Neuronal stem cell (in vitro differentiated cells): Measurements from ENCODE around the gene NDST1.

ENCODE experiments used
- DNase-seq: peaks from one replicate; pipeline ENCODE4 v3.0.0-alpha.2; 2013; ENCODE audit warnings: low spot score
- H2AFZ ChIP-seq: one replicate; pipeline ENCODE4 v1.6.1; 2013; ENCODE audit warnings: mild to moderate bottlenecking, low read length, inconsistent platforms
- H2AK5ac ChIP-seq: 2 replicates; pipeline ENCODE4 v1.6.1; 2013; ENCODE audit warnings: low read depth, mild to moderate bottlenecking, inconsistent platforms, low read length, moderate library complexity, mixed read lengths
- H2BK120ac ChIP-seq: 2 replicates; pipeline ENCODE4 v1.6.1; 2013; ENCODE audit warnings: low read depth, mild to moderate bottlenecking, inconsistent platforms, low read length, moderate library complexity, mixed read lengths
- H2BK12ac ChIP-seq: one replicate; pipeline ENCODE4 v1.6.1; 2013; ENCODE audit warnings: low read length, inconsistent platforms
- H2BK15ac ChIP-seq: 2 replicates; pipeline ENCODE4 v1.6.1; 2013; ENCODE audit warnings: mild to moderate bottlenecking, low read length, inconsistent platforms, mixed read lengths
- H2BK5ac ChIP-seq: one replicate; pipeline ENCODE4 v1.6.1; 2013; ENCODE audit warnings: inconsistent platforms, mild to moderate bottlenecking, low read length, moderate library complexity
- H3K14ac ChIP-seq: one replicate; pipeline ENCODE4 v1.6.1; 2013; ENCODE audit warnings: low read length, inconsistent platforms
- H3K18ac ChIP-seq: 2 replicates; pipeline ENCODE4 v1.6.1; 2013; ENCODE audit warnings: low read length, inconsistent platforms
- H3K23ac ChIP-seq: 2 replicates; pipeline ENCODE4 v1.6.1; 2013; ENCODE audit warnings: low read depth, mild to moderate bottlenecking, mixed read lengths, low read length, inconsistent platforms; ENCODE audit not compliant: poor library complexity
- H3K27ac ChIP-seq: replicated peaks from 3 replicates; pipeline ENCODE4 v1.5.1; 2013; ENCODE audit warnings: low read length, inconsistent platforms
- H3K27me3 ChIP-seq, 3 experiments: 2 replicates each; pipeline ENCODE4 v1.6.1; 2013; ENCODE audit warnings: low read length in 3 of 3, mild to moderate bottlenecking in 2 of 3, inconsistent platforms in 1 of 3, low read depth in 1 of 3, mixed read lengths in 1 of 3, moderate library complexity in 1 of 3; ENCODE audit not compliant: control insufficient read depth in 3 of 3, insufficient read depth in 3 of 3
- H3K36me3 ChIP-seq, 2 donors: replicated peaks in 1 of 2; 2 replicates each; pipeline ENCODE4 v1.6.1; 2013; ENCODE audit warnings: low read length in 2 of 2; ENCODE audit not compliant: control insufficient read depth in 2 of 2, insufficient read depth in 2 of 2
- H3K4ac ChIP-seq: 2 replicates; pipeline ENCODE4 v1.6.1; 2013; ENCODE audit warnings: inconsistent platforms, mild to moderate bottlenecking, low read length, moderate library complexity
- H3K4me1 ChIP-seq, 2 donors: 1 replicate in 1 of 2; 2 replicates in 1 of 2; pipeline ENCODE4 v1.6.1; 2013; ENCODE audit warnings: low read length in 2 of 2, low read depth in 1 of 2; ENCODE audit not compliant: control insufficient read depth in 2 of 2, insufficient read depth in 1 of 2
- H3K4me2 ChIP-seq: one replicate; pipeline ENCODE4 v1.6.1; 2013; ENCODE audit warnings: mild to moderate bottlenecking, low read length, inconsistent platforms; ENCODE audit not compliant: insufficient read depth, poor library complexity, severe bottlenecking
- H3K4me3 ChIP-seq, 2 donors: 2 replicates each; pipeline ENCODE4 v1.5.1; 2013; ENCODE audit warnings: low read length in 2 of 2, mild to moderate bottlenecking in 2 of 2, inconsistent platforms in 1 of 2, moderate library complexity in 1 of 2
- H3K79me1 ChIP-seq: one replicate; pipeline ENCODE4 v1.6.1; 2013; ENCODE audit warnings: low read depth, mild to moderate bottlenecking, inconsistent platforms, low read length, moderate library complexity
- H3K9ac ChIP-seq: one replicate; pipeline ENCODE4 v1.6.1; 2013; ENCODE audit warnings: mild to moderate bottlenecking, low read depth, low read length, inconsistent platforms; ENCODE audit not compliant: poor library complexity
- H3K9me3 ChIP-seq, 2 donors: replicated peaks in 1 of 2; 2 replicates each; pipeline versions ENCODE3 to v1.6.1; 2013; ENCODE audit warnings: low read length in 2 of 2, mild to moderate bottlenecking in 2 of 2, inconsistent platforms in 1 of 2, low read depth in 1 of 2, mixed read lengths in 1 of 2, moderate library complexity in 1 of 2; ENCODE audit not compliant: control insufficient read depth in 2 of 2, insufficient read depth in 1 of 2
- H4K8ac ChIP-seq: one replicate; pipeline ENCODE4 v1.6.1; 2013; ENCODE audit warnings: low read depth, mild to moderate bottlenecking, inconsistent platforms, low read length, moderate library complexity
- H4K91ac ChIP-seq: one replicate; pipeline ENCODE4 v1.6.1; 2013; ENCODE audit warnings: low read length, low read depth, mild to moderate bottlenecking, inconsistent platforms; ENCODE audit not compliant: poor library complexity
- WGBS, 2 donors: extraction: QIAGEN DNeasy Blood & Tissue Kit; methylation state at CpG; one replicate each; pipeline ENCODE4 v1.1.7; 2013; ENCODE audit warnings: missing lambda C conversion rate in 2 of 2, mixed read lengths in 1 of 2; ENCODE audit not compliant: insufficient read length in 2 of 2, insufficient replicate concordance in 1 of 2; ENCODE audit errors: extremely low coverage in 2 of 2; 5-methylcytosine and 5-hydroxymethylcytosine counted together

The NDST1 gene

DNA sequence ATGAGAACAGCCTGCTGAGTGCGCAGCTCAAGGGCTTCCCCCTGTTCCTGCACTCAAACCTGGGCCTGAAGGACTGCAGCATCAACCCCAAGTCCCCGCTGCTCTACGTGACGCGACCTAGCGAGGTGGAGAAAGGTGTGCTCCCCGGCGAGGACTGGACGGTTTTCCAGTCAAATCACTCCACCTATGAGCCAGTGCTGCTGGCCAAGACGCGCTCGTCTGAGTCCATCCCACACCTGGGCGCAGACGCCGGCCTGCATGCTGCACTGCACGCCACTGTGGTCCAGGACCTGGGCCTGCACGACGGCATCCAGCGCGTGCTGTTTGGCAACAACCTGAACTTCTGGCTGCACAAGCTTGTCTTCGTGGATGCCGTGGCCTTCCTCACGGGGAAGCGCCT lies 19.9 kb downstream of the NDST1 start:
- peaks cover 17% of the 10 kb centered on the region for H3K79me1 ChIP-seq
- H3K9me3 ChIP-seq, result no peaks in the 10 kb centered on the region
- peak overlapping the region; percentile 16 for H2BK5ac ChIP-seq
- H2AFZ ChIP-seq, result no peak overlapping the region
- H3K4me3 ChIP-seq, result no peak overlapping the region
- DNase-seq, result no peak
- H2AK5ac ChIP-seq, result no peak overlapping the region
- no peak overlapping the region for H3K9ac ChIP-seq
- WGBS, 2 donors, result no CpG with 5 or more reads among the region's 24 CpGs
- no peak overlapping the region for H2BK15ac ChIP-seq
- H4K8ac ChIP-seq, result no peak overlapping the region
- H3K23ac ChIP-seq, result peak overlapping the region; percentile 45
- H3K27me3 ChIP-seq, result no peaks in the 10 kb centered on the region
- no peak overlapping the region for H2BK12ac ChIP-seq
- H4K91ac ChIP-seq, result peak overlapping the region; percentile 90
- peaks cover 10 to 13% of the 10 kb centered on the region in 2 donors for H3K4me1 ChIP-seq
- H3K4ac ChIP-seq, result peak overlapping the region; percentile 17
- H3K4me2 ChIP-seq, result no peak overlapping the region
- no peak overlapping the region for H3K14ac ChIP-seq
- peak overlapping the region; percentile 2 for H3K18ac ChIP-seq
- no peak overlapping the region for H3K27ac ChIP-seq
- H2BK120ac ChIP-seq, result no peak overlapping the region
- H3K36me3 ChIP-seq, result peaks cover 19 to 81% of the 10 kb centered on the region in 2 donors

DNA sequence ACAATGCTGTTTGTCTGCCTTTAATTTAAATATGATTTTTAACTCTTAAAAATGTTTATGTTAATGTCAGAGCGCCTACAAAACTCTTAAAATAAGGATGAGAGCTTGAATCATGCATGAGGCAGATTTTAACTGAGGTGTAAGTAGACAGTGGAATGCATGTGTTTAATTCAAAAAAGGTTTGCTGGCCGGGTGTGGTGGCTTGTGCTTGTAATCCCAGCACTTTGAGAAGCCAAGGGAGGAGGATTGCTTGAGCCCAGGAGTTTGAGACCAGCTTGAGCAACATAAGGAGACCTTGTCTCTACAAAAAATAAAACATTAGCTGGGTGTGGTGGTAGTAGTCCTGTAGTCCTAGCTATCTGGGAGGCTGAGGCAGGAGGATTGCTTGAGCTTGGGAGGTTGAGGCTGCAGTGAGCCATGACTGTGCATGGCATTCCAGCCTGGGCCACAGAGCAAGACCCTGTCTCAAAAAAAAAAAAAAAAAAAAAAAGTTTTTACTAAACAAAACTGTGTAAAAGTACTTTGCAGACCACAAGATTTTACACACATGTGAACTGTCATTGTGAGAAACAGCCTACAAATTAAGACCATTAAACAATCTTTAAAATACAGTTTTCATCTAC lies 21.1 kb downstream of the NDST1 start:
- Histone ChIP-seq H2BK5ac (no peak overlapping the region), H3K79me1 (peaks cover 17% of the 10 kb centered on the region), H2AFZ (no peak overlapping the region), H3K9me3 (no peaks in the 10 kb centered on the region), H3K18ac (no peak overlapping the region), H2BK12ac (no peak overlapping the region), H2AK5ac (no peak overlapping the region), H3K27ac (no peak overlapping the region), H3K4me1 (peaks cover 7 to 10% of the 10 kb centered on the region in 2 donors), H4K8ac (no peak overlapping the region), H3K23ac (no peak overlapping the region), H4K91ac (no peak overlapping the region), H3K4ac (no peak overlapping the region), H3K27me3 (no peaks in the 10 kb centered on the region), H3K36me3 (peaks cover 26 to 83% of the 10 kb centered on the region in 2 donors), H3K4me3 (no peak overlapping the region), H2BK120ac (no peak overlapping the region), H3K4me2 (no peak overlapping the region), H2BK15ac (no peak overlapping the region), H3K9ac (no peak overlapping the region), H3K14ac (no peak overlapping the region)
- no peak for DNase-seq
- WGBS, 2 donors, result no CpG with 5 or more reads among the region's 2 CpGs

GRCh38 chr5:150529555-150529954 lies 21.6 kb downstream of the NDST1 start:
- peaks cover 28 to 83% of the 10 kb centered on the region in 2 donors for H3K36me3 ChIP-seq
- H3K9me3 ChIP-seq, result no peaks in the 10 kb centered on the region
- H4K8ac ChIP-seq, result no peak overlapping the region
- H2AK5ac ChIP-seq, result no peak overlapping the region
- H2BK5ac ChIP-seq, result no peak overlapping the region
- H3K79me1 ChIP-seq, result peaks cover 13% of the 10 kb centered on the region
- H2BK120ac ChIP-seq, result no peak overlapping the region
- H4K91ac ChIP-seq, result no peak overlapping the region
- no peak overlapping the region for H2BK12ac ChIP-seq
- H3K23ac ChIP-seq, result no peak overlapping the region
- no peak overlapping the region for H3K18ac ChIP-seq
- no peak overlapping the region for H2BK15ac ChIP-seq
- no peak overlapping the region for H3K27ac ChIP-seq
- H3K4me1 ChIP-seq, result peaks cover 7 to 10% of the 10 kb centered on the region in 2 donors
- H3K4ac ChIP-seq, result no peak overlapping the region
- H3K14ac ChIP-seq, result no peak overlapping the region
- H2AFZ ChIP-seq, result no peak overlapping the region
- no peak for DNase-seq
- H3K4me3 ChIP-seq, result no peak overlapping the region
- no CpG with 5 or more reads among the region's 4 CpGs for WGBS, 2 donors
- H3K9ac ChIP-seq, result no peak overlapping the region
- no peak overlapping the region for H3K4me2 ChIP-seq
- no peaks in the 10 kb centered on the region for H3K27me3 ChIP-seq

- Histone ChIP-seq H3K23ac (no peak overlapping the region), H3K9ac (no peak overlapping the region), H2BK5ac (no peak overlapping the region), H4K91ac (no peak overlapping the region), H3K4me1 (peaks cover 1 to 5% of the 10 kb centered on the region in 2 donors), H2BK12ac (no peak overlapping the region), H3K36me3 (peaks cover 37 to 86% of the 10 kb centered on the region in 2 donors), H2BK120ac (no peak overlapping the region), H2AK5ac (no peak overlapping the region), H3K4me3 (no peak overlapping the region), H3K27me3 (no peaks in the 10 kb centered on the region), H3K79me1 (peaks cover 7% of the 10 kb centered on the region), H3K4me2 (no peak overlapping the region), H3K18ac (no peak overlapping the region), H2BK15ac (no peak overlapping the region), H2AFZ (no peak overlapping the region), H3K27ac (no peak overlapping the region), H3K4ac (no peak overlapping the region), H4K8ac (no peak overlapping the region), H3K9me3 (no peaks in the 10 kb centered on the region), H3K14ac (no peak overlapping the region)
- DNase-seq, result no peak
- no CpG with 5 or more reads among the region's 3 CpGs for WGBS, 2 donors
Measured at GRCh38 chr5:150530423-150530822, 22.5 kb downstream of the NDST1 start.
